ENCODE measurements around the gene PAK5.

Gene PAK5

GRCh38 chr20:9581509-9581908 is 257.4 kb downstream of the PAK5 start:
- DNase-seq (ENCODE audit: low read depth in 1 of 2, low spot score in 1 of 2) = no peak

GRCh38 chr20:9578594-9578993 is 260.3 kb downstream of the PAK5 start:
- no peak for DNase-seq (ENCODE audit: low read depth in 1 of 2, low spot score in 1 of 2)

GRCh38 chr20:9577397-9577796 is 261.5 kb downstream of the PAK5 start:
- no peak for DNase-seq (ENCODE audit: low read depth in 1 of 2, low spot score in 1 of 2)

DNA sequence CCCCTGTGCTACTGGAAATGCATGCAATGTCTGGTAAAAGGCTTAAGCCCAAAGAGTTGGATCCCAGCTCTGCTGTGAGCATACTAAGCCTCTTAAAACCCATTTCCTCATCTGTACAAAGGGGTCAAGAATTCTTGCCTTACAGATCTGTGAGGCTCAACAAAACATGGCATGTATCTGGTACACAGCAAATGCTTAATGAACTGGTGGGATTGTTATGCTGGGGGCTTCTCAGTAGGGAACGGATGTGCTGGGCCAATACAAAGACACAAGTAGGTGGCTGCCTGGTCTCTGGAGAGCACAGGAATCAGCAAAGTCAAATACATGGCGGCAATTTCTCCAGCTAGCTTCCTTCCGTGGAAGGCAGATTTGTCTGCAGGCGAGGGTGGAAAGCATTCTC is 262.2 kb downstream of the PAK5 start:
- no peak for DNase-seq (ENCODE audit: low read depth in 1 of 2, low spot score in 1 of 2)

GRCh38 chr20:9575836-9576235 is 263.0 kb downstream of the PAK5 start:
- DNase-seq (ENCODE audit: low read depth in 1 of 2, low spot score in 1 of 2) = no peak

- DNase-seq (ENCODE audit: low read depth in 1 of 2, low spot score in 1 of 2) = no peak
These were observed 264.1 kb downstream of the PAK5 start for GRCh38 chr20:9574776-9575175.

DNA sequence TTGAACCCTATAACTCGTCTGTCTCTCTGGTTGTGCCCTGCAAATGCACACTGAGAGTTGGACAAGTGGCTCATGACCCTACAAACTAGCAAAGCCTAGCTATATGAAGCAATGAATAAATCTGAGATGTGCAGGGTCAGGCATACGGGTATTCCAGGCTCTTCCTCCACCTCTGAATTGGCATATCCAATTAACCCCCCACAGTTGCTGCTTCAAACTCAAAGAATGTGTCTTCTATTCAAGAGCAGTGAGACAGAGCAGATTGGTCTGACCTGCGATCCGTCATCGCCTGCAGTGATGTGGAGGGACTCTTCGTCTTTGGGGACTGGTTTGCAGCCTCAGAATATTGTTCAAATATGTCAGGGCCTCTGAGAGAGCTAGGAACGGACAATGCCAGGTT is 264.7 kb downstream of the PAK5 start:
- no peak for DNase-seq (ENCODE audit: low read depth in 1 of 2, low spot score in 1 of 2)

DNA sequence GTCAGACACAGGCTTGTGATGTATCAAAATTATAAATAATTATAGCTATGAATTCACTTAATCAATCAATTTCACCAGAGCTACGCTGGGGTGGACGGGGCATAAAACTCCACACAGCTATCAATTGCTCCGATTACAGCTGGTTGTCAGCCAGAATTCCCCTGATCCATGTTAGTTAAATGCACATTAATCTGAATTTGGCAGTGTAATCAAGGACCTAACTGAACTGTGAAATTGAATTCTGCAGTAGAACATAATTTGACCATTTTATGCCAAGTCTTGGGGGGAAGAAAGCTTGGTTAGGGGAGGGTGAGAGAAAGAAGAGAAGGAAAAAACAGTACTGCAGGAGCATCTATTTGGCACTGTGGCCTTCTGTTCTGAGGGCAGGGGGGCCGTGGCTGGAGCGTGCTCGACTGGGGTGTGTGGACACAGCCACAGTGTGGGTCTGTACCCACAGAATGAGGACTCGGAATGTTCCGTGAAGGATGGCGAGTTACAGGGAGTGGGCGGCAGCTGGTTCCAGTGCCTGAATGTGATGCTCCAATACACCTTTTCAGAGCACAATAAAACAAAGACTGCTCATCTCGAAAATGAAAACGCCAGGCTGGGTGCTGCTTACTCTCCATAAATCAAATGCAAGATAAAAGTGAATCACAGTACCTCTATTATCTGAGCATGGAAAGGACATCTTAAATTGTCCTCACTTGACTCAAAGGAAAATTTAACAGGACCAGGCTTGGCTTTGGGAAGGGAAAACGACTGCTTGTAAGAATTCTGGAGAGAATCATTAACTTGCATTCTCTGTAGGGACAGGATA is 265.3 kb downstream of the PAK5 start:
- DNase-seq (ENCODE audit: low read depth in 1 of 2, low spot score in 1 of 2) = no peak

GRCh38 chr20:9572670-9573069 is 266.2 kb downstream of the PAK5 start:
- DNase-seq (ENCODE audit: low read depth in 1 of 2, low spot score in 1 of 2) = no peak

DNA sequence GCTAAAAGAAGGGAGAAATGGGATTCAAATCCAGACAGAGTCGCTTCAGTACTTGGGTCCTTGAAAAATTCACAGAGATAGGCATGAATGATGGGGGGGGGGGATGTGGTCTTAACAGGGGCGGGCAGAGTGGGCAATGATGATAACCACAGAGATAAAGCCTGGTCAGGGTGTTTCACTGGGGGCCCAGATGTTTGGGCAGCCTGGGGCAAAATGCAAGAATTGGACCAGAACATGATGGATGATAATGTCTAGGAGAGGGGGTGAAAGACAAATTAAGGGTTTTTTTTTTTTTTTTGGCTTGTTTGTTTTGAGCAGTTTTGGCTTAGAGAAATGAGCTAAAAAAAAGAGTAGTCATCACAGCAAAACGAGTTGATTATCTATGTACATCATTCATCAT is 267.1 kb downstream of the PAK5 start:
- no peak for DNase-seq (ENCODE audit: low read depth in 1 of 2, low spot score in 1 of 2)

DNA sequence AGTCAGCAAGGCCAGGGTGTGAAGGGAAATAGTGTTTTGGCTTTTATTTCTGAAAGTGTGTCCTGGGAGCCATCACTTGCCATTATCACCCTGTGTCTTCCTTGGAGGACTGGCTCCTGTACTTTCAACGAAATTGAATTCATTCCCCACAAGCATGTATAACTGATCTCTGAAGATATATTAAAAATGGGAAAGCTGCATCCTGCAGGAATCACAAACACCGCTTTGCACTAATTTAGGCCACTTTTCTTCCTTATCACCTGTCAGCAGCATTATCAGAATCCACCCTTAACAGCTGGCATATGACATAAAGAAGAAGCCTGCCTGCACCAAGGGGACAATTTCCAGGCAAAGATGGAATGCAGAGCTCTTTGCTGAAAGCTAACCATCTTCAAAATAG is 268.3 kb downstream of the PAK5 start:
- DNase-seq (ENCODE audit: low read depth in 1 of 2, low spot score in 1 of 2) = no peak

DNA sequence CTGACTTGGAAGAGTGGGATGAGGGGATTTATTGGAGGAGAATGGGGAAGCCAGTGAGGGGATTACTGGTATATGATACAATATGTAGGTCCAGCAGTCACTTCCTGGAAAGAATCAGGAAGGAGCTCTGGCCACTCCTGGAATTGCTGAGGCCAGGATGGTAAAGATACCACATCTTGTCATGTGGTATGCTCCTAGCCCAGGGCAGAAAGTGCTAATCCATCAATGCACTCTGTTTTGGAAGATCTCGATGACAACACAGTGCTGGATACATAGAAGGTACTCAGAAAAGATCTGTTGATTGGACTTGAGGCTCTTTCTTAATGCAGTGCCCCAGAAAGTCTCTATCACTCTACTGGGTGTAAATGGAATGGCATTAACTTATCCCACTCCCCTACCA is 271.9 kb downstream of the PAK5 start:
- DNase-seq (ENCODE audit: low read depth in 1 of 2, low spot score in 1 of 2) = no peak

DNA sequence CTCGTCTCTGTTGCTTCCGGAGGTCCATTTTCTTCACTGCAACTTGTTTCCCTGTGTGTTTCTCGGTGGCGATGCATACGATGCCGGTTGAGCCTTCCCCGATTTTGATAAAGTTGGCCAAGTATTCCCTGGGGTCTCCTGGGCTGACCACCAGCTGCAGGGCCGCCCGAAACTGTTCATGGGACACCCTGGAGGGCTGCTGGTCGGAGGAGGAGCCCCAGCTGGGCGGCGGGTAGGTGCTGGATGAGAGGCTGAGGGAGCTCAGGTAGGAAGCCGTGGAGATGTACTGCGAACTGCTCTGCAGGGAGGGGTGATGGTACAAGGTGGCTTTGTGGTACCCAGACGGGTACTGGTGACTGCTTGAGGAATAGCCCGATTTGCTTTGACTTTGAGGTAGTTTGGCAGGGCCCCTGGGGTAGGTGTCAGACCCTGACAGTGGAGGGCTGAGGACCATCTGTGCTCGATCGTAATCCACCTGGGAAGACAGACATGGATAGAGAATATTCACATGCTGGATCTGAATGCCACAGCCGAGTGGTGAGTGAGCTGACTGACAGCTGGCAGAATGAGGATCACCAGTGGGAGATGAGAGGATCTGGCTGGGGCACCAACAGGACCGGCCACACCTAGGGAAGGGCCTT is 272.8 kb downstream of the PAK5 start:
- DNase-seq (ENCODE audit: low read depth in 1 of 2, low spot score in 1 of 2) = no peak

DNA sequence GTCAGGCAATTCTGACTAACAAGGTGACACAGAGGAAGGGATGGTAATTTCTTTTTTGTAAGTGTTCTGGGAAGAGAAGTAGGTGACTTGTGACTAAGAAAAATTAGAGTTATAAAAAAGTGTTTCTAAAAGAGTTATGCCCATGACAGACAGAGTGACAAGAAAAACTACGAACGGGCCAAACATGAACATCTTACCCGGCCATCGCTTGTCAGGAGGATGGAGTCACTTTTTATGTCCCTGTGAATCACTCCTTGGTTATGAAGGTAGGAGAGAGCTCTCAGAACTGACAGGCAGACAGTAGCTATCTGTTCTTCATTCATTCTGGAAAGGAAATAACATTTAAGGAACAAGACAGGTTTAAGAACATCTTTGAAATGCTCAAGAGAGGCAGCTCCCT is 281.5 kb downstream of the PAK5 start:
- no peak for DNase-seq (ENCODE audit: low read depth in 1 of 2, low spot score in 1 of 2)

GRCh38 chr20:9555781-9556180 is 283.1 kb downstream of the PAK5 start:
- no peak for DNase-seq (ENCODE audit: low read depth in 1 of 2, low spot score in 1 of 2)

DNA sequence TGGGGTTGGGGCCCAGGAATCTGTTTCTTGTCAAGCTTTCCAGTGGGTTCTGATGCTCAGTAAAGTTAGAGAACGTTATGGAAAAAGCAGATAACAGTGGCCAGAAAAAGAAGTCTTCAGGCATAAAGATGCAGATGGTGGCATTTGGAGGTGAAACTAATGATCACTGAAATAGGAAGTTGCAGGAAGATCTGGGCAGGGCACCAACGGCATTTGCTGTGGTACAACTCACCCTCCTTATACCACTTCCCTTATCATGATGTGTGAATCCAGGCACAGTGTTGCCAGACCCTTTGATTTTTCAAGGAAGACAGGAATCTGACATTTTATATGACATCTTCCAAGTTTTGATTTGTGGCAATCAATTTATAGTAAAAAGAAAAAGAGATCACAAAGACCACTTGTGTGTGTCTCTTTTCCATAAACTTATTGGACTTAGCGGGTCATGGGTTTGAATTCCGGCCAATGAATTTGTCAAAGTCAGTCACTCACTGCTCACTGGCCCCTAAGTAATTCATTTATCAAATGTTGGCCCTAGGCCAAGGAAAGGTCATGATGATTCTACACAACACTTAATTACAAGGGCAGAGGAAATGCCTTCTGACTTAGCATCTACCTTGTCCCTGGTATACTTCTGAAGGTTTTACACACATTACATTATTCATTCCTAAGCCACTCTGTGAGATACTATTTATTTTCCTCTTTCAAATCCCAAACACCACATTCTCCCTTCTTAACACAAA is 286.9 kb downstream of the PAK5 start:
- no peak for DNase-seq (ENCODE audit: low read depth in 1 of 2, low spot score in 1 of 2)

- no peak for DNase-seq (ENCODE audit: low read depth in 1 of 2, low spot score in 1 of 2)
These were observed 288.0 kb downstream of the PAK5 start for GRCh38 chr20:9550871-9551270.

DNA sequence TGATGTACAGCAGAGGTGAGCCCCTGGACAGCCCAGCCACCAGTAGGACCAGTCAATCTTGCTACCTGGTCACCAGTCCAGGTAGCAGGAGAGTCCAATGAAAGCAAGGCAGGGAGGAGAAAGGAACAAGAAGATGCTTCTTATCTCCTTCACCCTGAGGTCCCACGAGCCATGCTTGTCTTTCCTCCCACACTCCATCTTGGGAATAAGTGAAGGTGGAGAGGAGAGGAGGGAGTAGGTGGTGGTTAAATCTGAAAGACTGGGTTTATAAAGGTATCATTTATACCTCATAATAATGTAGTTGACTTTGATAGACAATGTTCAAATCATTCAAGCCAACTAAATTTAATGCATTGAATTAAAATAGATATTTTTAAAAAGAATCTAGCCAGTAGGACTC is 288.6 kb downstream of the PAK5 start:
- no peak for DNase-seq (ENCODE audit: low read depth in 1 of 2, low spot score in 1 of 2)

DNA sequence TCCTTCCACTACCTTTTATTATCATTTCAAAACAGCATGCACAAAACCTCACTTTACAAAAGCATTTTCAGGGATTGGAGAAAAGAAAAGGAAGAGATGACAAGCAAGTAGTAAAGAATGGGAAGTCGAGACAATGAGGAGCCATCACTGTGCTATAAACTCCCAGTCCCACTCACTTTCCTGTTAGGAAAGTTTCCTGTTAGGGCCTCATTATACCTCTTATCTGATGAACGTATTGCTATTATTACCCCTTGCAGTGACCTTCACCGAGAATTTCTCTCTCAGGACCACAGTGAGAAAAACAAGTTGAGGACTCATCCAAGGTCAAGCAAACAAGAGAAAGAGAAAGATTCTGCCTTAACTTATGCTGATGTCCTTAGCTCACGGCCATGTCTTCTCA is 295.7 kb downstream of the PAK5 start:
- no peak for DNase-seq (ENCODE audit: low read depth in 1 of 2, low spot score in 1 of 2)

DNA sequence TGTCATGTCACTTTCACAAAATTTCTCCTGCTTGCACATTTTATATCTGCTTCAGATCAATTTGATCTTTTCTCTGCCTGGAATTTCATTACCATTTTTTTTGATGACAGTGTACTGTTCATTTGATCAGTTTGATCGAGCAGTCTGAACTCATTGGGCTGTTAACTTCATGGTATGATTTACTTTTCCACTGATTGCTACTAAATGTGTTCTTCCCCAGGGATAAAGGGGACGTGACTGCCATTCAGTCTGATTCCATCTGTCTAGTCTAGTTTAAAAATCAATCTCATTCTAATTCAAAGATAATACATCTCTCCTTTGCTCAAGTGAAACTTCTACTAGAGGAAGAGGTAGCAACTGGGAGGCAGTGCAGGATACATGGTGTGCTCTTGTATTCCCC is 303.4 kb downstream of the PAK5 start:
- no peak for DNase-seq (ENCODE audit: low read depth in 1 of 2, low spot score in 1 of 2)

- no peak for DNase-seq (ENCODE audit: low read depth in 1 of 2, low spot score in 1 of 2)
These were observed 304.9 kb downstream of the PAK5 start for GRCh38 chr20:9534025-9534424.

All from stimulated activated CD4-positive, alpha-beta T cell treated with anti-CD3 and anti-CD28 coated beads, Interleukin-15, amount 100 ng/mL, for 1 hour (primary cell).